Endothelial cell (in vitro differentiated cells): ENCODE results near the gene PLCD1. TPM values are rescaled to one million over a fixed set of nuclear protein-coding genes. Genes with fewer than 3 reads are reported as not detected.
"Not testable (repeated sequence)": the region's sequence is repeated elsewhere in the genome, so short reads cannot be mapped to it uniquely, and the experiment has no call there.

ENCODE experiments used
- DNase-seq: peaks from one replicate; pipeline ENCODE4 v3.0.0; 2021; ENCODE audit warnings: low spot score
- H3K27ac Mint-ChIP-seq: one replicate; pipeline ENCODE4 v1.8.0; 2021; ENCODE audit warnings: mixed read lengths, inconsistent platforms; ENCODE audit not compliant: unreplicated experiment
- H3K27me3 Mint-ChIP-seq: one replicate; pipeline ENCODE4 v1.8.0; 2021; ENCODE audit warnings: mild to moderate bottlenecking, moderate library complexity, mixed read lengths, inconsistent platforms; ENCODE audit not compliant: unreplicated experiment
- H3K36me3 Mint-ChIP-seq: one replicate; pipeline ENCODE4 v1.8.0; 2021; ENCODE audit warnings: mild to moderate bottlenecking, low read depth, mixed read lengths, inconsistent platforms; ENCODE audit not compliant: unreplicated experiment
- H3K4me1 Mint-ChIP-seq: one replicate; pipeline ENCODE4 v1.8.0; 2021; ENCODE audit warnings: mild to moderate bottlenecking, mixed read lengths, inconsistent platforms; ENCODE audit not compliant: unreplicated experiment
- H3K4me3 Mint-ChIP-seq: one replicate; pipeline ENCODE4 v1.8.0; 2021; ENCODE audit warnings: mild to moderate bottlenecking, mixed read lengths, inconsistent platforms; ENCODE audit not compliant: unreplicated experiment
- H3K9me3 Mint-ChIP-seq: one replicate; pipeline ENCODE4 v1.8.0; 2021; ENCODE audit warnings: mixed read lengths, inconsistent platforms; ENCODE audit not compliant: unreplicated experiment
- total RNA-seq: library from RNA; stranded (reverse); fragmentation: NEBNext Ultra II Directional; extraction: Animal tissue kit (Norgen Biotek cat#: 25700); gene quantifications from one replicate; pipeline ENCODE4 v1.2.1, GENCODE V29; 2021; ENCODE audit not compliant: unreplicated experiment
- TF ChIP-seq, protein P1 (sequence below): fragments of 200-600 bp; sonication (generic); IDR thresholded peaks from one replicate; pipeline ENCODE4 v1.5.0; 2021; ENCODE audit warnings: antibody characterized with exemption; ENCODE audit not compliant: unreplicated experiment

The PLCD1 gene
- total RNA-seq, 1 donor from 2014 or later = 22.4 TPM

- no peak for DNase-seq
- H3K9me3 Mint-ChIP-seq = no peaks in the 10 kb centered on the region
- no peak overlapping the region for H3K27ac Mint-ChIP-seq
- peaks cover 25% of the 10 kb centered on the region for H3K27me3 Mint-ChIP-seq
- TF ChIP-seq, protein P1, sequence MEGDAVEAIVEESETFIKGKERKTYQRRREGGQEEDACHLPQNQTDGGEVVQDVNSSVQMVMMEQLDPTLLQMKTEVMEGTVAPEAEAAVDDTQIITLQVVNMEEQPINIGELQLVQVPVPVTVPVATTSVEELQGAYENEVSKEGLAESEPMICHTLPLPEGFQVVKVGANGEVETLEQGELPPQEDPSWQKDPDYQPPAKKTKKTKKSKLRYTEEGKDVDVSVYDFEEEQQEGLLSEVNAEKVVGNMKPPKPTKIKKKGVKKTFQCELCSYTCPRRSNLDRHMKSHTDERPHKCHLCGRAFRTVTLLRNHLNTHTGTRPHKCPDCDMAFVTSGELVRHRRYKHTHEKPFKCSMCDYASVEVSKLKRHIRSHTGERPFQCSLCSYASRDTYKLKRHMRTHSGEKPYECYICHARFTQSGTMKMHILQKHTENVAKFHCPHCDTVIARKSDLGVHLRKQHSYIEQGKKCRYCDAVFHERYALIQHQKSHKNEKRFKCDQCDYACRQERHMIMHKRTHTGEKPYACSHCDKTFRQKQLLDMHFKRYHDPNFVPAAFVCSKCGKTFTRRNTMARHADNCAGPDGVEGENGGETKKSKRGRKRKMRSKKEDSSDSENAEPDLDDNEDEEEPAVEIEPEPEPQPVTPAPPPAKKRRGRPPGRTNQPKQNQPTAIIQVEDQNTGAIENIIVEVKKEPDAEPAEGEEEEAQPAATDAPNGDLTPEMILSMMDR = no peak
- peaks cover 4% of the 10 kb centered on the region for H3K36me3 Mint-ChIP-seq
- H3K4me3 Mint-ChIP-seq = no peak overlapping the region
- peaks cover 15% of the 10 kb centered on the region for H3K4me1 Mint-ChIP-seq
These were observed 7.5 kb upstream of the PLCD1 start for GRCh38 chr3:38036906-38037305.

GRCh38 chr3:38036286-38036685 lies 6.8 kb upstream of the PLCD1 start:
- Mint-ChIP-seq H3K27me3 (peaks cover 28% of the 10 kb centered on the region), H3K27ac (no peak overlapping the region), H3K9me3 (no peaks in the 10 kb centered on the region), H3K4me1 (peaks cover 15% of the 10 kb centered on the region), H3K4me3 (no peak overlapping the region), H3K36me3 (peaks cover 4% of the 10 kb centered on the region)
- TF ChIP-seq, protein P1 = no peak
- no peak for DNase-seq

- H3K4me3 Mint-ChIP-seq, H3K27ac Mint-ChIP-seq, H3K36me3 Mint-ChIP-seq, DNase-seq, H3K9me3 Mint-ChIP-seq, H3K4me1 Mint-ChIP-seq: not testable (repeated sequence)
- peaks cover 24% of the 10 kb centered on the region for H3K27me3 Mint-ChIP-seq
These were observed 4.9 kb upstream of the PLCD1 start for GRCh38 chr3:38034335-38034734.

DNA sequence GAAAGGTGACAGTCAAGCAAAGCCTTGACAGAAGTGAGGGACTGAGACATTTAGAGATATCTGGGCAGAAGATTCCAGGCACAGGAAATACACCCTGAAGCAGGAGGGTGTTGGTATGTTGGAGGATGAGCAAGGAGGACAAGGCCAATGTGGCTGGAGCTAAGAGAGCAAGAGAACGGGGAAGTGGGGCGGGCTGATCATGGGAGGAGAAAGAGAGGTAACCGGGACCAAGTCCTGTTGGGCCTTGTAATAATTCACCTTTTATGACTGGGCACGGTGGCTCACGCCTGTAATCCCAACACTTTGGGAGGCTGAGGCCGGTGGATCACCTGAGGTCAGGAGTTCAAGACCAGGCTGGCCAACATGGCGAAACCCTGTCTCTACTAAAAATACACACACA lies 4.1 kb upstream of the PLCD1 start:
- H3K4me1 Mint-ChIP-seq, H3K9me3 Mint-ChIP-seq, H3K36me3 Mint-ChIP-seq, DNase-seq, H3K27ac Mint-ChIP-seq, H3K4me3 Mint-ChIP-seq: not testable (repeated sequence)
- H3K27me3 Mint-ChIP-seq = peaks cover 21% of the 10 kb centered on the region

- DNase-seq = no peak
- Mint-ChIP-seq H3K27me3 (peaks cover 24% of the 10 kb centered on the region), H3K36me3 (no peaks in the 10 kb centered on the region), H3K9me3 (no peaks in the 10 kb centered on the region), H3K27ac (no peak overlapping the region), H3K4me1 (no peaks in the 10 kb centered on the region), H3K4me3 (no peak overlapping the region)
- TF ChIP-seq, protein P1 = no peak
These were observed 3.0 kb upstream of the PLCD1 start for GRCh38 chr3:38032328-38032865.

- Mint-ChIP-seq H3K36me3 (no peaks in the 10 kb centered on the region), H3K4me1 (no peaks in the 10 kb centered on the region), H3K27ac (peak overlapping the region; percentile 64), H3K9me3 (no peaks in the 10 kb centered on the region), H3K27me3 (peaks cover 29% of the 10 kb centered on the region), H3K4me3 (peak overlapping the region; percentile 40)
- no peak for DNase-seq
- TF ChIP-seq, protein P1 = no peak
These were observed 1.9 kb upstream of the PLCD1 start for GRCh38 chr3:38031022-38031994.
